Stimulated activated memory B cell treated with anti-CD40 and anti-IgM and Interleukin-4, amounts not matched to agents 10 μg/mL and 1 μg/mL and 100 μg/mL, for 72 hours (primary cell): ENCODE measurements around the gene STXBP3.

Source experiments
- ATAC-seq: fragments of 150-1000 bp; cut with Tn5 transposase; 2 replicates; pipeline ENCODE4 v1.10.0; 2021
- H3K27ac Mint-ChIP-seq: one replicate; pipeline ENCODE4 v1.8.0; 2022; ENCODE audit warnings: mild to moderate bottlenecking, mixed read lengths
- H3K27me3 Mint-ChIP-seq: one replicate; pipeline ENCODE4 v1.8.0; 2022; ENCODE audit warnings: mixed read lengths
- H3K36me3 Mint-ChIP-seq: one replicate; pipeline ENCODE4 v1.8.0; 2022; ENCODE audit warnings: mixed read lengths
- H3K4me1 Mint-ChIP-seq: one replicate; pipeline ENCODE4 v1.8.0; 2022; ENCODE audit warnings: mixed read lengths
- H3K4me3 Mint-ChIP-seq: one replicate; pipeline ENCODE4 v1.8.0; 2022; ENCODE audit warnings: mild to moderate bottlenecking, moderate library complexity, mixed read lengths
- H3K9me3 Mint-ChIP-seq: one replicate; pipeline ENCODE4 v1.8.0; 2022; ENCODE audit warnings: mixed read lengths

STXBP3 gene

DNA sequence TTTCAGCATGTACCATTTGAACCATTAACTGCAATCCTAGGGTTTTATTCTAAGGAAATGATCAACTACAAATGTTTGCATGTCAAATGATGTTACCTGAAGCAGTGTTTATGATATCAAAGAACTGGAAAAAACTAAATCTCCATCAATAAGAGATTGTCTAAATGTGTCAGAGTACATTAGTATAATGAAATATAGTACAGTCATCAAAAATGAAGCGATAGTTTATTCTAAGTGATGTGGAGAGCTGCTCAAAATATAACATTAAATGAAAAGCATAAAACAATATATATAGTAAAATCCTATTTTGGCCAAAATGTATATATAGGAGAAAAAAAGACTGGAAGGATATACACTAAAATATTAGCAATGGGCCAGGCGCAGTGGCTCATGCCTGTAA lies 86.5 kb downstream of the STXBP3 start:
- Mint-ChIP-seq H3K4me1 (peaks cover 7% of the 10 kb centered on the region), H3K36me3 (no peaks in the 10 kb centered on the region), H3K27me3 (no peaks in the 10 kb centered on the region), H3K9me3 (no peaks in the 10 kb centered on the region), H3K4me3 (no peak overlapping the region), H3K27ac (no peak overlapping the region)
- no peak for ATAC-seq

- no peaks in the 10 kb centered on the region for H3K36me3 Mint-ChIP-seq
Observed at GRCh38 chr1:108841703-108842102, 95.2 kb downstream of the STXBP3 start.

DNA sequence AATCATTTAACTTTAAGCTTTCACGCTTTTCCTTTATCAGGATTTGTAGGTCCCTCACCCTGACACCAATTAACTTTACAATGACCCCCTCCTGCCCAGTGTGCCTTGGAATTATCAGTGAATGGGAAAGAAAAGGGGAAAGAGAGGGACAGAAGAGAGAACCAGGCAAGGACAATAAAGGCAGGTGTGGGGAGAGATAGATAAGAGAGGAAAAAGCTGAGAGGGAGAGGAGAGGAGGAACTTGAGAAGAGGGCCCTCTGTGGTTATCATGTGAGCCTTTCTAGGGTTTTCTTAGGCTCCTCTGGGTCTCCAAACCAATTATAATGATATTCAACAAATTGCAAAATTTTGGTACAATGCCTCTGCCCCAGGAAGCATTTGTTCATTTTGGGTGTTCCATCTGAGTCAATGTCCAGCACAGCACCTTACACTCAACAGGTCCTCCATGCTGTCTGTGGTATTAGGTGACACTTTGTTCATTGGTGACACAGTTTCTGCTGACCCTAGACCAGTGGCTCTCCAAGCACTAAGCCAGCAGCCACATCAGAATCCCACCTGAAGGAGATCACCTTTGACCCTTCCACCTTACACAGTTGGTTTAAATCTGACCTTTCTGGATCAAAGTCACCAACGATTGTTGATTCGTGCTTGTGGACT lies 96.2 kb downstream of the STXBP3 start:
- no peaks in the 10 kb centered on the region for H3K36me3 Mint-ChIP-seq
- no peak overlapping the region for H3K4me3 Mint-ChIP-seq
- ATAC-seq, result no peak
- no peaks in the 10 kb centered on the region for H3K4me1 Mint-ChIP-seq
- no peaks in the 10 kb centered on the region for H3K9me3 Mint-ChIP-seq
- H3K27me3 Mint-ChIP-seq, result no peaks in the 10 kb centered on the region
- no peak overlapping the region for H3K27ac Mint-ChIP-seq

More at GRCh38 chr1:108841703-108842102, 95.2 kb downstream of the STXBP3 start:
- Mint-ChIP-seq H3K9me3 (no peaks in the 10 kb centered on the region), H3K4me3 (no peak overlapping the region), H3K27me3 (no peaks in the 10 kb centered on the region), H3K27ac (no peak overlapping the region), H3K4me1 (no peaks in the 10 kb centered on the region)
- no peak for ATAC-seq

GRCh38 chr1:108843390-108844137 lies 97.1 kb downstream of the STXBP3 start:
- H3K9me3 Mint-ChIP-seq, result no peaks in the 10 kb centered on the region
- H3K36me3 Mint-ChIP-seq, result no peaks in the 10 kb centered on the region
- H3K4me1 Mint-ChIP-seq, result no peaks in the 10 kb centered on the region
- no peak overlapping the region for H3K4me3 Mint-ChIP-seq
- H3K27me3 Mint-ChIP-seq, result no peaks in the 10 kb centered on the region
- no peak for ATAC-seq
- H3K27ac Mint-ChIP-seq, result no peak overlapping the region

- no peak overlapping the region for H3K27ac Mint-ChIP-seq
- H3K9me3 Mint-ChIP-seq, result no peaks in the 10 kb centered on the region
- no peaks in the 10 kb centered on the region for H3K36me3 Mint-ChIP-seq
- no peak for ATAC-seq
- no peak overlapping the region for H3K4me3 Mint-ChIP-seq
- no peaks in the 10 kb centered on the region for H3K4me1 Mint-ChIP-seq
- H3K27me3 Mint-ChIP-seq, result peaks cover 5% of the 10 kb centered on the region
Observed at GRCh38 chr1:108845446-108845845, 99.0 kb downstream of the STXBP3 start.

GRCh38 chr1:108845991-108846390 lies 99.5 kb downstream of the STXBP3 start:
- H3K4me3 Mint-ChIP-seq, result no peak overlapping the region

DNA sequence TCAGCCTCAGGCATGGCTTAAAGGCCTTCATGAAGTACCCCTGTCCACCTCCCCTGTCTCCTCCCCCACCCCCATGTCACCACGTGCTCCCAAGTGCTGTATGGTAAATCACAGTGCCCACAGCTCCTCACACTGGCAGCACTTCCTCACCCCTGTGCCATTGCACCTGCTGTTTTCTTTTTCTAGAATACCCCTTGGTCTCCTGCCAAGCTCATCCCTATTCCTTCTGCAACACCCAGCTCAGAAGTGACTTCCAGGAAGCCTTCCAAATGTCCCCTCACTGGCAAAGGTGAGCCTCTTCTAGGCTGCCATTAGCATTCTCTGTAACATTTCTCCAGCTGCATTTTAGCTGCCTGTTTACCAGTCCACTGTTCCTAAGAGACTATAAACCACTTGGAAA lies 101.0 kb downstream of the STXBP3 start:
- H3K27ac Mint-ChIP-seq, result no peak overlapping the region
- H3K36me3 Mint-ChIP-seq, result no peaks in the 10 kb centered on the region
- H3K27me3 Mint-ChIP-seq, result peaks cover 25% of the 10 kb centered on the region
- ATAC-seq, result no peak
- H3K4me3 Mint-ChIP-seq, result no peak overlapping the region
- H3K9me3 Mint-ChIP-seq, result no peaks in the 10 kb centered on the region
- peaks cover 4% of the 10 kb centered on the region for H3K4me1 Mint-ChIP-seq

More at GRCh38 chr1:108845991-108846390, 99.5 kb downstream of the STXBP3 start:
- H3K9me3 Mint-ChIP-seq, result no peaks in the 10 kb centered on the region
- no peaks in the 10 kb centered on the region for H3K36me3 Mint-ChIP-seq
- no peak overlapping the region for H3K27ac Mint-ChIP-seq
- H3K4me1 Mint-ChIP-seq, result no peaks in the 10 kb centered on the region
- ATAC-seq, result no peak
- H3K27me3 Mint-ChIP-seq, result peaks cover 10% of the 10 kb centered on the region

- Mint-ChIP-seq H3K27me3 (peaks cover 30% of the 10 kb centered on the region), H3K36me3 (no peaks in the 10 kb centered on the region), H3K4me3 (no peak overlapping the region), H3K9me3 (no peaks in the 10 kb centered on the region), H3K4me1 (peaks cover 7% of the 10 kb centered on the region), H3K27ac (no peak overlapping the region)
- ATAC-seq, result no peak
Observed at GRCh38 chr1:108848806-108849205, 102.3 kb downstream of the STXBP3 start.

GRCh38 chr1:108850929-108851328 lies 104.5 kb downstream of the STXBP3 start:
- Mint-ChIP-seq H3K27ac (no peak overlapping the region), H3K27me3 (peaks cover 42% of the 10 kb centered on the region), H3K9me3 (no peaks in the 10 kb centered on the region), H3K4me1 (peaks cover 7% of the 10 kb centered on the region), H3K36me3 (no peaks in the 10 kb centered on the region), H3K4me3 (no peak overlapping the region)
- ATAC-seq, result no peak

DNA sequence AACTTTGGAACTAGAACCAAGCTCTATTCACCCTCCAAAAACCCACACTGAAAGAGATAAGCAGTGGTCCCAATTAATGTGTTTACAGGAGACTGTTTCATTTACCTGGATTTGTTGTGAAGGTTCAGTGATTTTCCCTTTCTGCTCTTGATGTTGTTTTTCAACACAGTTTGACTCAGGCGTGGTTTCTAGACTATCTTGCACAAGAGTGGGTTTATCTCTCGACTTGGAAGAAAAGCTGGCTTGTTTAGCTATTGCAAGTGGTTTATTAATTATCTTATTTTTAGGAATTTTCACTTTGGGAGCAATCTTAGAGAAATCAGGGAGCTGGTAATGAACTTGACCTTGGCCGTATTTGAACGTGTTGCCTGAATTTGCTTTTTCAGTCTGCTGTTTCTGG lies 105.1 kb downstream of the STXBP3 start:
- no peak for ATAC-seq
- H3K9me3 Mint-ChIP-seq, result no peaks in the 10 kb centered on the region
- H3K4me3 Mint-ChIP-seq, result no peak overlapping the region
- no peaks in the 10 kb centered on the region for H3K36me3 Mint-ChIP-seq
- H3K4me1 Mint-ChIP-seq, result peaks cover 7% of the 10 kb centered on the region
- H3K27ac Mint-ChIP-seq, result no peak overlapping the region
- peaks cover 47% of the 10 kb centered on the region for H3K27me3 Mint-ChIP-seq

DNA sequence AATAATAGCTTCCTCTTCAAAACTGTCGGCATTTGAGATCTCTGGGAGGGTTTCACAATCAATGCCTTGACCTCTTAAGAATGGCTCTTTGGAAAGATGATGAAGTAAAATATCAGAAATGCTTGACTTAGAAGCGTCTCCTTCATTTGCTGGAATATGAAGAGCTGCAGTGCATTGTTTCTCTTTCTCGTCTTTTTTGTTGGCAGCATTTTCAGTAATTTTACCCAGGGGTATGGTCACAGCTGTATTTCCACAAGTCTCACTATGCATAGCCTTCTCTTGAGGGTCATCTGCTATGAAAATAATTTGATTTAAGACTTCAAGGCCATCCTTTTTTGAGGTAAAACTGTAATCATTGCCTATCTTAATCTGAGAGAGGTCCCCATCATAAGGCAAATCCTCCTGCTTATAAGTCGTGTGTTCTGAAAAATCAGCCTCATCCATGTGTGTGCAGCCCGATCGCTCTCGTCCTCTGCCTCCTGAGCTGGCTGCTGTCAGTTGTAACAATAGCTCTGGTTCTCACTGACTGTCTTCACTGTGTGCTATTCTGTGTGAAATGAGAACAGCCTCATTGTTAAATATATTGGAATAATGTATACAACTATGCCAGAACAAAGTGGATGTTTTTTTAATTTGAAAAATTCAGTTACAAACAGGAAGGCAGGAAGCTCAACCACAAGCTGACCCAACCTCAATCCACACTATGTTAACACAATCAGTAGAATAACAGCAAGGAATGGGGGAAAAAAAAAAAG lies 105.9 kb downstream of the STXBP3 start:
- Mint-ChIP-seq H3K4me3 (no peak overlapping the region), H3K27ac (no peak overlapping the region), H3K36me3 (no peaks in the 10 kb centered on the region)

GRCh38 chr1:108854221-108855019 lies 107.9 kb downstream of the STXBP3 start:
- H3K36me3 Mint-ChIP-seq, result no peaks in the 10 kb centered on the region
- no peak for ATAC-seq
- H3K9me3 Mint-ChIP-seq, result no peaks in the 10 kb centered on the region
- H3K27ac Mint-ChIP-seq, result no peak overlapping the region
- peaks cover 52% of the 10 kb centered on the region for H3K27me3 Mint-ChIP-seq
- H3K4me3 Mint-ChIP-seq, result no peak overlapping the region
- peaks cover 7% of the 10 kb centered on the region for H3K4me1 Mint-ChIP-seq

More for the DNA sequence above, 105.9 kb downstream of the STXBP3 start:
- Mint-ChIP-seq H3K9me3 (no peaks in the 10 kb centered on the region), H3K27me3 (peaks cover 52% of the 10 kb centered on the region), H3K4me1 (peaks cover 7% of the 10 kb centered on the region)
- no peak for ATAC-seq

- Mint-ChIP-seq H3K36me3 (no peaks in the 10 kb centered on the region), H3K9me3 (no peaks in the 10 kb centered on the region), H3K4me1 (peaks cover 7% of the 10 kb centered on the region), H3K27me3 (peaks cover 31% of the 10 kb centered on the region), H3K4me3 (no peak within 1 kb of the TSS), H3K27ac (no peak within 1 kb of the TSS)
- ATAC-seq, result no peak
Observed at GRCh38 chr1:108856994-108857393, 110.5 kb downstream of the STXBP3 start, which contains the start of gene AKNAD1. TSS of gene AKNAD1 (minus strand) at chr1:108857094. CDS start at chr1:108852664, 4,430 bp downstream.

GRCh38 chr1:108858230-108858950 lies 111.9 kb downstream of the STXBP3 start:
- Mint-ChIP-seq H3K27me3 (peaks cover 22% of the 10 kb centered on the region), H3K36me3 (no peaks in the 10 kb centered on the region), H3K27ac (no peak overlapping the region), H3K9me3 (no peaks in the 10 kb centered on the region), H3K4me3 (no peak overlapping the region), H3K4me1 (peaks cover 6% of the 10 kb centered on the region)
- ATAC-seq, result no peak
